ENCODE measurements around the gene UBE2F. TPM values are rescaled to one million over a fixed set of nuclear protein-coding genes. Genes with fewer than 3 reads are reported as not detected.

The UBE2F gene
- total RNA-seq (2022; extraction: Qiagen RNA extraction; ENCODE audit: low read depth), result 45.4 to 56.4 TPM (median 48.0 TPM) in 5 replicates

GRCh38 chr2:237966565-237967462 is at the start of gene UBE2F:
UBE2F (plus strand) TSS chr2:237967014; CDS start chr2:237973108, 6,094 bp downstream.

GRCh38 chr2:238060542-238061314 is 93.9 kb downstream of the UBE2F start, which contains the start of gene SCLY:
SCLY (plus strand) TSS chr2:238061001; CDS start chr2:238061055, 54 bp downstream.

Other genes starting within 250 kb of the UBE2F start
- gene RBM44, start 168.2 kb upstream of the UBE2F start, total RNA-seq (2022; extraction: Qiagen RNA extraction; ENCODE audit: low read depth), result 0.14 to 0.33 TPM (median 0.18 TPM) in 5 replicates
- gene RAMP1, start 107.4 kb upstream of the UBE2F start, total RNA-seq (2022; extraction: Qiagen RNA extraction; ENCODE audit: low read depth), result not detected in 5 replicates
- gene SCLY, start 94.0 kb downstream of the UBE2F start, total RNA-seq (2022; extraction: Qiagen RNA extraction; ENCODE audit: low read depth), result 16.8 to 23.4 TPM (median 21.1 TPM) in 5 replicates
- 0.07 to 0.35 TPM (median 0.28 TPM) in 5 replicates for gene ESPNL, start 133.3 kb downstream of the UBE2F start, total RNA-seq (2022; extraction: Qiagen RNA extraction; ENCODE audit: low read depth)
- 0.10 to 0.22 TPM (median 0.14 TPM) in 5 replicates for gene KLHL30, start 171.7 kb downstream of the UBE2F start, total RNA-seq (2022; extraction: Qiagen RNA extraction; ENCODE audit: low read depth)
- gene ERFE, start 192.0 kb downstream of the UBE2F start, total RNA-seq (2022; extraction: Qiagen RNA extraction; ENCODE audit: low read depth), result 6.1 to 10.0 TPM (median 8.4 TPM) in 5 replicates
- 35.5 to 45.5 TPM (median 40.9 TPM) in 5 replicates for gene ILKAP, start 236.7 kb downstream of the UBE2F start, total RNA-seq (2022; extraction: Qiagen RNA extraction; ENCODE audit: low read depth)